Pulmonary artery endothelial cell (primary cell): Measurements from ENCODE around the gene CCNL1. TPM values are rescaled to one million over a fixed set of nuclear protein-coding genes. Genes with fewer than 3 reads are reported as not detected.

Experiments
- DNase-seq: peaks from one replicate; pipeline ENCODE4 v3.0.0-alpha.2; 2011; ENCODE audit warnings: low read depth, low spot score
- total RNA-seq: library from RNA; depleted of rRNA; stranded (reverse); fragments of >200 nt; gene quantifications from 2 replicates; pipeline ENCODE4 v1.2.3, GENCODE V29; 2014

The CCNL1 gene
- total RNA-seq, 1 donor from 2014 or later, result 95.1 TPM

DNA sequence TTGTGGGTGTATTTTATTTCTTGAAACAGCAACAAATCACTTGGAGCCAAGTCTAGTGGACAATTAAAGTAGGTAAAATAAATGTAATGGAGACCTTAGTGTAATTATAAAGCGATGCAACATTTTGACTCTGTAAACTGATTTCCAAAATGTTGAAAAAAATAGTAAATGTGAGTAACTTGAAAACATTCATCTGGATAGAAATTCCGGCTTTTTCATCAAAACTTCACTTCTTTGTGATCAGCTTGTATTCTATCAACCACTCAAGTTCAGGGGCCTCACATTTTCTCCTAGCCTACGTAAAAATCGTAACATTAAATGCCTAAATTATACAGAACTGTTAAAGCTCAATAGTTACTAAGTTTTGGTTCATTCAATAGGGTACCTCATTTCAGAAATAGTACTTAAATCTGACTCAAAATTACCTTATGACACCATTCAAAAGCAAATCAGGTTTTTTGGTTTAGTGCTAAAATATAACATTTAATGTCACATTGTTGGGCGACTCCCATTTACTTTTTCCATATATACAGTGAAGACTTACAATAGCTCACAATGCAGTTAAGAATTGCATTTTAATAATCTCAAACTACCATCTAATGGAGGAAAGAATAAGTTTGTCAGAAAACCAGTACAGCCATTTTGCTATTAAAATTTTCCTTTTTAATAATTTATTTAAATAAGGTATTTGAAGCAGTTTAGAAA, 12.7 kb downstream of the CCNL1 start:
- DNase-seq, result no peak

DNA sequence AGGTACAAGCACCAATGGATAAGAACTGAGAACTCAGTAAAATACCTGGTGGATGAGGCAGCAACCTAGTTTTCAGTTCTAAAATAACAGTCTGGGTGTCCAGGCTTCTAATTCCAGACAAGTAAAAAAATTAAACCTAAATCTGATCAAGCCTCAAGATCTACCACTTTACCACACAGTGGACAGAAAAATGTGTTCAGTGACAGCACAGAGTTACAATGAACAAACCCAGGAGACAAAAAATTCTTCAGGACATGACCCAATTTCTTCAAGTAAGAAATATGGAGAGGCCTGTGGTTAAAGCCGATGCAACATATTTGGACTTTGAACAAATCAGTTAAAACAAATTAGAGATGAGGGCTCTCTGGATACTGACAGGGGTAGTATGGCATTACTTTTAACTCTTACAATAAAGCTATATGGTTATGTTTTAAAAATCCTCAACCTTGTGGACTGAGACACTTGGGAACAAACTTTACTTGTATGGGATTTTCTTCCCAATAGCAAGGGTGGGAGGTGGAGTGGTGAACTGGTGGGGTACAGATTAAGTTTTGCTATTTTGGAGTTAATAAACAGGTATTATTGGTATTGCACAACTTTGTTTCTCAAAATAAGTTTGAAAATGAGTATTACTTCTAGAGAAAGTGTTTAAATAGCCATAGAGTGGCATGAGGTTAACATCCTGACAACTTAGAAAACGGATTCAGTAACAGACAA, 14.2 kb downstream of the CCNL1 start:
- DNase-seq, result no peak

GRCh38 chr3:157142315-157142714, 17.6 kb downstream of the CCNL1 start:
- no peak for DNase-seq

DNA sequence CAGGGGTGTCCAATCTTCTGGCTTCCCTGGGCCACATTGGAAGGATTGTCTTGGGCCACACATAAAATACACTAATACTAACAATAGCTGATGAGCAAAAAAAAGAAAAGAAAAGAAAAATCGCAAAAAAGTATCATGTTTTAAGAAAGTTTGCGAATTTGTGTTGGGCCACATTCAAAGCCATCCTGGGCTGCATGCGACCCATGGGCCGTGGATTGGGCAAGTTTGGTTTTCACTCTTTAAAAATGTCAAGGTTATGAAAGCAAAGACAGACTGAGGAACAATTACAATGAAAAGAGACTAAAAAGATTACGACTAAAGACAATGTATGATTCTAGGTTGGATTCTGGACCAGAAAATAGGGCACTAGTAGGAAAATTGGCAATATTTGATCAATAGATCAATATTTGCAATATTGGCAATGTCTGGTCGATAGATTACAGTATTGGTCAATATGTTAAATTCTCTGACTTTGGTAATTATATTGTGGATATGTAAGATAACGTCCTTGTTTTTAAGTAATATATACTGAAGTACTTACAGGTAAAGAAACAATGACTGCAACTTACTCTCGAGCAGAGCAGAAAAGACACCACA, 19.9 kb downstream of the CCNL1 start:
- no peak for DNase-seq

DNA sequence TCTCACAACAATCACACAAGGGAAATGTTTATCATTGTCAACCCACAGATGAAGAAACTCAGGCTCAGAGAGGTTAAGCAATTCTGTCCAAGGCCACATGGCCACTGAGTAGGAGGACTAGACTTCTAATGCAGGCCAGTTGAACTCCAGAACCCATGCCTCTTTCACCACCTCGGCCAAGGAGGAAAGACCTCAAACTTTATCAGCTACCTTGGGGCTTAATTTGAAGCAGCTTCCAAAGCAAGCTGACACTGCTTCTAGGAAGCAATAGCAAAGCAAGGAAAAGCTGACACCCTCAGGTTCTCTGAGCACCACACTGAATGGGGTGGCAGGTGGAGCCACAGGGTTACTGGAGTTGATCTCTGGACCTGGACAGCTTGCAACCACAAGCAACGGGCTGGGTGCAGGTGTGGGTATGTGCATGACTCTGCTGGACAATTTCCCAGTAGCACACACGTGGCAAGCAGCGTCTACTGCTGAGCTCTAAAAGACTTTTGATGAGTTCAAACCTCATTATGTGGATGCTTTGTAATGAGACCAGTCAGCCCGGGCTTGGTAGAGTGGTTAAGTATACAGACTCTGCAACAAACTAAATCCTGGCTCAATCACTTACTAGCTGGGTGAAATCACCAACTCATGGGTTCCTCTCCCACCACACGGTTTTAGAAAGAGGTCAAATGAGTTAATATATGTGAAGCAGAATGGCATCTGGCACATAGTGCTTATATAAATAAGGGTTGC, 23.1 kb downstream of the CCNL1 start:
- DNase-seq, result no peak

GRCh38 chr3:157135671-157136396, 24.1 kb downstream of the CCNL1 start:
- no peak for DNase-seq

- DNase-seq, result no peak
Observed at GRCh38 chr3:157134620-157135191, 25.2 kb downstream of the CCNL1 start.

DNA sequence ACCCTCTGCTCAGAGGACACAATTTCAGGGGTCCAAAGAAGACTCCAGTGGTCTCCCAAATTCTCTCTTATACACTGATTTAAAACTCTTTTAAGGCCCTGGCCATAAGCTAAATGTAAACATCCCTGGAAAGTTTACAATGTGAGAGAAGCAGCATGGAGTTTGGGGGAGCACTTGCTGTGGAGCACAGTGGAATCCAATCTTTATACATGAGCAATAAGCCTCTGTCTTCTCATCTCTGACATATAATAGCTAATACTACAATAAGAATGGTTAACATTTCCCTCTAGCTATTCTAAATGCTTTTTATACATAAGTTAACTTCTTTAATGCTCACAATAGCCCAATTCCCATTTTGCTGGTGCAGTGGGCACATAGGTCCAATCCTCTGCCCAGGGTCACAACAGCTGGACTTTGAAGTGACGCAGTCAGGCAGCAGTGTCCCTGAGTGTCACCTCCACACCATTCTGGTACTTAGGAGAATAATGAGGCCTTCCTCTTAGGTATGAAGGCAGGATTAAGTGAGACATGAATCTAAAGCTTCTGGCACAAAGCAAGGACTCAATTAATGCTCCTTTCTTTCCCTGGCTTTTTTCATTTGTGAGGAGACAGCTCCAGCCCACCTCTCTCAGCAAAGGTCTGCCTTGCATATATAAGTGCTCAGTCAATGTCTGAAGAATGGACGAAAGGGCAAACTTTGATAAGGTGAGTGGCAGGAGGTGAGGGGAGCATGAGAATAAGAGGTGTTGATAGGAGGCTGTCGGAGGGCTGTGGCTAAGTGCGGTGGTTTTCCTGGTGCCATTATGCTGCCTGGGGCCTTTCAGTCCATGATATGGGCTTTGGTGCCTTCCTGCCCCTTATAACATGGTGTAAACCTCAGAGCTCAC, 26.3 kb downstream of the CCNL1 start:
- no peak for DNase-seq

GRCh38 chr3:157132936-157133335, 27.0 kb downstream of the CCNL1 start:
- no peak for DNase-seq

DNA sequence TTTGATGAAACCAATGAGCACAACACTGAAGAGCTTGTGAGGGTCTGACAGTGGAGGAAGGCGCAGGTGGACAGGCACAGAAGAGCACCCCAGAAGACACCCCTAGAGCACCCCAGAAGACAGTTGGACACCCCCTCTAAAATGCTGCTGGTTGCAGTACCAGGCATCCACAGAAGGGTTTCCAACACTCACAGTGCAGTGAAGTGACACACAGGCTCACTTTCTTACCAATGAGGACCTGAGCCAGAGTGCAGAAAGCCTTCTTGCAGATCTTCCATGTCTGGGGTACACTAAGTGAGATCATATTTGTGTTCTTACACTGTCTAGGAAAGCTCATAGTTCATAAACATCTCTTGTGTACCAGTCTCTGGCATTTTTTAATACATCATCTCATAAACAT, 27.6 kb downstream of the CCNL1 start:
- DNase-seq, result no peak

DNA sequence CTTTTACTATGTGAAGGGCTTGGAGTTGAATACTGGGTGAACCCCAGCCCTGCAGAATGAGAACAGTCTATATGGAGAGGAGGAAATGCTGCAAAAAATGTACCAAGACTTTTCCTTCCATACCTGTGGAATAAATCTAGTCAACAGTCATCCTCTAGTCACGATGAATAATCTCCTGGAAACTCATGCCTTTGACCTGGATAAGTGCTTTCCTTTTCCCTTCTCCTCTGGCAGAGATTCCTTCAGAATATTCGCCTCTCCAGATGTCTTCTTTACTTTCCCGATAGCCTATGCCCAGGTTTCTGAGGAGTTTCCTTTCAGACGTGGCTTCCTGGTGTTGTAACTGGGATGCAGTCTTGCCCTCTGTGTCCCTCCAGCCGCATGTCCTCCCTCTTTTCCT, 28.1 kb downstream of the CCNL1 start:
- DNase-seq, result no peak

DNA sequence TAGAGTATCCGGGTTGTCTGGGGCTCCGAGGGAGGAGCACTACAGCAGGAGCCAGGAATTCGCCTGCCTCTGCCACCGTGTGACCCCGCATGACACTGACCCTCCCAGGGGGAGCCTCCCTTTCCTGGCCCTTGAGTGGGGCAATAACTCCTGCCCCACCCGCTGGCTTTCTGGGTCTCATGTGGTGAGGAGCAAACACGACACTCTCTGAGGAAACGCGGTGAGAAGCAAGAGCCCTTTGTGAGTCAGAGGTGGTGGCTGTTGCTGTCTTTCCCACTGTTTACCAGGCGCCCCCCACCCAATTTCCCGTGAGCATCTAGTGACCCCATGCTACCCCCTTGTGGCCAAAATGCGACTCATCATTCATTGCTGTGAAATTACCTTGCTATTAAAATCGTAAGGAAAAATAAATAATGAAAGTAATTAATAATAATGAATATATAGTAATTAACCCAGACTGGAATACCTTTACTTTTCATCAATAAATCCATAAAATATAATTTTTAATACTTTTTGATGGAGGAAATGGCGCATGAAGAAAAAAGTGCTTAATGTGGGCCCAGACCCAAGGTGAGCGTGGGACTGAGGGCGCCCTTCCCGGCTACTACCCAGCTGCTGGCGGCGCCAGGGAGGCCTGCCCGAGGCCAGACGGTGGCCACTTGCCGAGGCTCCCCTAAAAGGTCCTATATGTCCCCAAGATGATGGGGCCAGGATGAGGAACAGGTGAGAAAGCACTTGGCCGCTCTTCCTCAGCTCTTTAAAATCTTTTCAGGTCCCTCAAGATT, 29.3 kb downstream of the CCNL1 start:
- no peak for DNase-seq

GRCh38 chr3:157129803-157130466, 30.0 kb downstream of the CCNL1 start:
- DNase-seq, result no peak

DNA sequence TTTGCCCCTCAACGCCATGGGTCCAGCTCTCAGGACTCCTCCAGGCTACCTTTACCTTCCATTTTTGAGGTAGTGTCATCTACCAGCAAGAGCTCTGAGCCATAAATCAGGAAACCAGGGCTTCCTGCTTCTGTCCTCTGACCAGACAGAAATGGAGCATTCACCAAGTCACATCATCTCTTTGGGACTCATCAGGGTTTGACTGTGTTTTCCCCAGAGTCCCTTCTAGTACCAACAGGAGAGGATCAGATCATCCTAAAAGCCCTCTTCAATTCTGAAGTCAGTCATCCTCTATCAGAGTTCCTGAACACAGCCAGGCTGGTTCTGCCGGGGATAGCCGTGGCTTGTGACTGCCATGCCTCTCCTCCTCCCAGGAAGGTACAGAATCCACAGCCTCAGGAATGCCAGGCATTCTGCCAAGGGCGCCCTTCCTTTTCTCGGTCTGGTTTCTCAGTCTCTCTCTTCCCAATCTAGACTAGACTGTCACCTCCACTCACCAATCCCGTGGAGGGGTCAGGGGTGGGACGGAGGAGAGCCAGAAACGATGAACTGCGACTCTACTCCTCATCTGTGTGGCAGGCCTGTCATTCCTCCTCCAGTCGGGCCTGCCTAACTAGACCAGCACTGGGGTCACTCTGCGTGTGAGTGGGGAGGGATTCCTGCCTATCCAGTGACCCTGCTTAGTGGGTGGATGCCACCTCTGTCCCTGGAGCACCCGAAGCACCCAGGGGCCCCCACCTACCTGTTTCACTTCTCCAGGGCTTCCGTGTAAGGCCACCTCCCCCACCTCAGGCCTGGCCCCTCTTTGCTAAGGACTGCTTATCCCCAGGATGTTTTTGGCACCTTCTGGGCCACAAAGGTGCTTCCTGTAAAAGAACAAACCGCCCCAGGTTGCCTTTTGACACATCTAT, 30.9 kb downstream of the CCNL1 start:
- no peak for DNase-seq

DNA sequence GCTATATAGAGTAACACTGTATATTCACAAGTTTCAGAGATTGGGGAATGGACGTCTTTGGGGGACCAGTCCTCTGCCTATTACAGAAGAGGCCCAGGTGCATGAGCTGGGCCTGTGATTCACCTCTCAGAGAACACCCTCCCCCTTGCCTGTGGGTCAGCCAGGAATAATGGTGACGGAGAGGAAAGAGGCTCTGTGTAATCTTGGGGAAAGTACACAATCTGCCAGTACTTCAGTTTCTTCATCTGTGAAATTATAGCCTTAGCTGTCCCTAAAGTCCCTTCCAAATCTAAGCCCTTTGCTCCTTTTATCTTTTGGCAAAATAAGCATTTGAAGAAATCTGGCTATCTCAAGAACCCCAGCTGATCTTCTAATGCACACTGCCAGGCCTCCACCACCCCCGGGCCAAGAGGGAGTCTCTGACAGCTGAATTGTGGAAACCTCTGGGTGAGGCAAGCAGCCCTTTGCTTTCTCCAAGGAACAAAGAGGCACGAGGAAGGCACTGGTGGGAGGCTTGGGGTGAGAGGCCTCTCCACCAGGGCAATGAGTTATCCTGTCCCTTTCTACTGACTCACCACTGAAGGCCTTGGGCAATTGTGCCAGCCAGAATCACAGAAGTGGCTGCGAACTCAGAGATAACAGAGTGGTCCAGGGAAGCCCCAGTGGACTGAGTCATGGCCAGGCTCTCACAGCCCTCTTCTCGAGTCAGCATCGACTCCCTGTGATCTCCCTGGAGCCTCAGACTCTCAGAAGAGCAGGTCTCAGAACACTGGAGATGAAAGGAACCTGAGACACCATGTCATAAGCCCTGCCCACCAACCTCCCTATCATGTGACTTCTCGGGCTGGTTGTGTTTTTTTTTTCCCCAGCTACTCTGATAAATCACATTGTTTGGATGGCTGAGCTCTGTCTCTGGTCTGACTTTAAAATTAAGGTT, 31.8 kb downstream of the CCNL1 start:
- DNase-seq, result no peak

- no peak for DNase-seq
Observed at GRCh38 chr3:157127268-157127667, 32.7 kb downstream of the CCNL1 start.
